ENCODE results near the gene AATK. TPM values are rescaled to one million over a fixed set of nuclear protein-coding genes. Genes with fewer than 3 reads are reported as not detected.

The AATK gene, protein sequence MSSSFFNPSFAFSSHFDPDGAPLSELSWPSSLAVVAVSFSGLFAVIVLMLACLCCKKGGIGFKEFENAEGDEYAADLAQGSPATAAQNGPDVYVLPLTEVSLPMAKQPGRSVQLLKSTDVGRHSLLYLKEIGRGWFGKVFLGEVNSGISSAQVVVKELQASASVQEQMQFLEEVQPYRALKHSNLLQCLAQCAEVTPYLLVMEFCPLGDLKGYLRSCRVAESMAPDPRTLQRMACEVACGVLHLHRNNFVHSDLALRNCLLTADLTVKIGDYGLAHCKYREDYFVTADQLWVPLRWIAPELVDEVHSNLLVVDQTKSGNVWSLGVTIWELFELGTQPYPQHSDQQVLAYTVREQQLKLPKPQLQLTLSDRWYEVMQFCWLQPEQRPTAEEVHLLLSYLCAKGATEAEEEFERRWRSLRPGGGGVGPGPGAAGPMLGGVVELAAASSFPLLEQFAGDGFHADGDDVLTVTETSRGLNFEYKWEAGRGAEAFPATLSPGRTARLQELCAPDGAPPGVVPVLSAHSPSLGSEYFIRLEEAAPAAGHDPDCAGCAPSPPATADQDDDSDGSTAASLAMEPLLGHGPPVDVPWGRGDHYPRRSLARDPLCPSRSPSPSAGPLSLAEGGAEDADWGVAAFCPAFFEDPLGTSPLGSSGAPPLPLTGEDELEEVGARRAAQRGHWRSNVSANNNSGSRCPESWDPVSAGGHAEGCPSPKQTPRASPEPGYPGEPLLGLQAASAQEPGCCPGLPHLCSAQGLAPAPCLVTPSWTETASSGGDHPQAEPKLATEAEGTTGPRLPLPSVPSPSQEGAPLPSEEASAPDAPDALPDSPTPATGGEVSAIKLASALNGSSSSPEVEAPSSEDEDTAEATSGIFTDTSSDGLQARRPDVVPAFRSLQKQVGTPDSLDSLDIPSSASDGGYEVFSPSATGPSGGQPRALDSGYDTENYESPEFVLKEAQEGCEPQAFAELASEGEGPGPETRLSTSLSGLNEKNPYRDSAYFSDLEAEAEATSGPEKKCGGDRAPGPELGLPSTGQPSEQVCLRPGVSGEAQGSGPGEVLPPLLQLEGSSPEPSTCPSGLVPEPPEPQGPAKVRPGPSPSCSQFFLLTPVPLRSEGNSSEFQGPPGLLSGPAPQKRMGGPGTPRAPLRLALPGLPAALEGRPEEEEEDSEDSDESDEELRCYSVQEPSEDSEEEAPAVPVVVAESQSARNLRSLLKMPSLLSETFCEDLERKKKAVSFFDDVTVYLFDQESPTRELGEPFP (N-terminal part only)
- 0.48 and 0.89 TPM in 2 replicates for total RNA-seq

DNA sequence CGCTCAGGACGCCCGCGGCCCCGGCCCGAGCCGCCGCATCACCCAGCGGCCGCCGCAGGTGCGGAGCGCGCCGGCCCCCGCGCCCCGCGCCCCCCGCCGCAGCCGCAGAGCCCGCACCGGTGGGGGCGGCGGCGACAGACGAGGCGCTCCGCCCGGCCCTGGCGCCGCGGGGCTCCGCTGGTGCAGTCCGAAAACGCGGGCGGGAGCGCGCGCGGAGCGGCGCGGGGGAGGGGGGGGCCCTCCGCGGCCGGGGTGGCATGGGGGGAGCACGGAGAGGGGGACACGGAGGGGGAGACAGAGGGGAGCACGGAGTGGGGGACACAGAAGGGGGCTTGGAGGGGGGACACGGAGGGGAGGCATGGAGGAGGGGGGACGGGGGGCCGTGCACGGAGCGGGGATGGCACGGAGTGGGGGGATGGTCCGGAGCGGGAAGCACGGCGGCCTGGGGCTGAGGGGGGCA is at the start of gene AATK:
TSS of gene AATK (minus strand) at position 189 of the 460 bp plus-strand sequence. CDS start 229 bp downstream, outside the sequence.
- Mint-ChIP-seq H3K4me1 (ENCODE audit: low read depth) (no peaks in the 10 kb centered on the region), H3K4me3 (ENCODE audit: low read depth) (no peak within 1 kb of the TSS), H3K36me3 (ENCODE audit: low read depth) (no peaks in the 10 kb centered on the region), H3K9me3 (no peaks in the 10 kb centered on the region), H3K27me3 (ENCODE audit: low read depth) (peaks cover 11% of the 10 kb centered on the region), H3K27ac (no peak within 1 kb of the TSS)
- no peak for DNase-seq (ENCODE audit: low spot score)
- intact Hi-C loops (cut with micrococcal nuclease), result no loop called here

DNA sequence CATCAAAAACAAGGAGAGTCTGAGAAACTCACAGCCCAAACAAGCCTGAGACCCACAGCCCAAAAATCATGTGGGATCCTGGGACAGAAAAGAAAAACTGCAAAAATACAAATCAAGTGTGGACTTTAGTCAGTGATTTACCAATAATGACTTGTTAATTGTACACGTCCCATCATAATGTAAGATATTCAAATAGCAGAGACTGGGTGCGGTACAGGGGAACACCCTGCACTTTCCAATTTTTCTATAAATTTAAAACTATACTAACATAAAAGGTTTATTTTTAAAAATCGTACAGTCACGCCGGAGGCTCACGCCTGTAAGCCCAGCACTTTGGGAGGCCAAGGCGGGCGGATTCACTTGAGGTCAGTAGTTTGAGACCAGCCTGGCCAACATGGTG is 48.0 kb upstream of the AATK start:
- H3K4me3 Mint-ChIP-seq (ENCODE audit: low read depth), result no peak overlapping the region
- H3K27me3 Mint-ChIP-seq (ENCODE audit: low read depth), result no peaks in the 10 kb centered on the region
- DNase-seq (ENCODE audit: low spot score), result no peak
- no peaks in the 10 kb centered on the region for H3K4me1 Mint-ChIP-seq (ENCODE audit: low read depth)
- no peaks in the 10 kb centered on the region for H3K36me3 Mint-ChIP-seq (ENCODE audit: low read depth)
- intact Hi-C loops (cut with micrococcal nuclease), result no loop called here
- no peak overlapping the region for H3K27ac Mint-ChIP-seq
- H3K9me3 Mint-ChIP-seq, result no peaks in the 10 kb centered on the region

DNA sequence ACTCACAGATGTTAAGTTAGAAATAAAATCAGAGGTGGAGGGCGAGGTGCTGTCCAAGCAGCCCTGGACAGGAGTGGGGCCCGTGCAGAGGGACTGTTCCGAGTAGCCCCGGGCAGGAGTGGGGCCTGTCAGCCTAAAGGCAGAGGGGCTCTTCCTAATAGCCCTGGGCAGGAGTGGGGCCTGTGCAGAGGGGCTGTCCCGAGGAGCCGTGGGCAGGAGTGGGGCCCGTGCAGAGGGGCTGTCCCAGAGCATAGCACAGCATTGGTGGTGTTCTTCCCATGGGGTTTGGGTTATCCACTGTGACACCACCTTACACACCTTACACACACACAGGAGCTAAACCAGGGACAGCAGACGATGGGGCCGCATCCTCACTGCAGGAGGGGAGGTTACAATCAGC is 46.3 kb upstream of the AATK start:
- intact Hi-C loops (cut with micrococcal nuclease), result no loop called here
- no peak for DNase-seq (ENCODE audit: low spot score)
- no peaks in the 10 kb centered on the region for H3K27me3 Mint-ChIP-seq (ENCODE audit: low read depth)
- no peaks in the 10 kb centered on the region for H3K4me1 Mint-ChIP-seq (ENCODE audit: low read depth)
- H3K36me3 Mint-ChIP-seq (ENCODE audit: low read depth), result no peaks in the 10 kb centered on the region
- no peaks in the 10 kb centered on the region for H3K9me3 Mint-ChIP-seq
- H3K27ac Mint-ChIP-seq, result no peak overlapping the region
- no peak overlapping the region for H3K4me3 Mint-ChIP-seq (ENCODE audit: low read depth)

DNA sequence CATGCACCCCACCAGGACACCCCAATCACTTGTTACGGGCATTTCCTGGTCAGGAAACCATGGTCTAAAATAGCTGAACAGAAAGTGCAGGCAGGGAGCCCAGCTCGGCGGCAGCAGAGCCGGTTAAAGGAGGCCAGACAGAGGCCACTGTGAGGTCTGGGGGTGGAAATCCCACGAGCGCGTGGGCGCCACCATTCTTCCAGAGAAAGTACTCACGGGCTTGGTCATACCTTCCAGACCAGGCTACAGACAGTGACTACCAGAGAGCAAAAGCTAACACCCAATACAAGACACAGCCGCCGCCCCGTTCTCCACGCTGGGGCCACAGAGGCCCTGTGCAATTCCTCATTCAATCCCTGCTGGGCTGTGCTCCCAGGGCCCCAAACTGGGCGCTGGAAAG is 44.8 kb upstream of the AATK start:
- H3K9me3 Mint-ChIP-seq, result no peaks in the 10 kb centered on the region
- intact Hi-C loops (cut with micrococcal nuclease), result no loop called here
- H3K4me3 Mint-ChIP-seq (ENCODE audit: low read depth), result no peak overlapping the region
- no peaks in the 10 kb centered on the region for H3K4me1 Mint-ChIP-seq (ENCODE audit: low read depth)
- no peaks in the 10 kb centered on the region for H3K27me3 Mint-ChIP-seq (ENCODE audit: low read depth)
- no peak overlapping the region for H3K27ac Mint-ChIP-seq
- DNase-seq (ENCODE audit: low spot score), result no peak
- no peaks in the 10 kb centered on the region for H3K36me3 Mint-ChIP-seq (ENCODE audit: low read depth)

DNA sequence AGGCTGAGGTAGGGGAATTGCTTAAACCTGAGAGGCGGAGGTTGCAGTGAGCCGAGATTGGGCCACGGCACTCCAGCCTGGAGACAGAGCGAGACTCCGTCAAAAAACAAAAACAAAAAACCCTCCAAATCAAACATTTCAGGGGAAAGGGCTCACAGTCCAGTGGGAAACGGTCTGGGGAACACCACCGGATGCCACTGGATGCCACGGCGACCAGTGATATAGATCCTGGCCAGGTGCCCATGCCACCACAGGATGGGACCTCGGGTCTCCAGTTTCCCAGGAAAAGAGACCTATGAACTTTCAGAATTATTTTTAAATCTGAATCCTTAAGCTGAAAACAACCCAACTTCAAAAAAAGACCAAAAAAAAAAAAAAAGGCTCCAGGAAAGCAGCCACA is 44.4 kb upstream of the AATK start:
- H3K4me3 Mint-ChIP-seq (ENCODE audit: low read depth), result no peak overlapping the region
- no peaks in the 10 kb centered on the region for H3K27me3 Mint-ChIP-seq (ENCODE audit: low read depth)
- intact Hi-C loops (cut with micrococcal nuclease), result no loop called here
- H3K36me3 Mint-ChIP-seq (ENCODE audit: low read depth), result no peaks in the 10 kb centered on the region
- DNase-seq (ENCODE audit: low spot score), result no peak
- no peaks in the 10 kb centered on the region for H3K4me1 Mint-ChIP-seq (ENCODE audit: low read depth)
- H3K27ac Mint-ChIP-seq, result no peak overlapping the region
- no peaks in the 10 kb centered on the region for H3K9me3 Mint-ChIP-seq

DNA sequence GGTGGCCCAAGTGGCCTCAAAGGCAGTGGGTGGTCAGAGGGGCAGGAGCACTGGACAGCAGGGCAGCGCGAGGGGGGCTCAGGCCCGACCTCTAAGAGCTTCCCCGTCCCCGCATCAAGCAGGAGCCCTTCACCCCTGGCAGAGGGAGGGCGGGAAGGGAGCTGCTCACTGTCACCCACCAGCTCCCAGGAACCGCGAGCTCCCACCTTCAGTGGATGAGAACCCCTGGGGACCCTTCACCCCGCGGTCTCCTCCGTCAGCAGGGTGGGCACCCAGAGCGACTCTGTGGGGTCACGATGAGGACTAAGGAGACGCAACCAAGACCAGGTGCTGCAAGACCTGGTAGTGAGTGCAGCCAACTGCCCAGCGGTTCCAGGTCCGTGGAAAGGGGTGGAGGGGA is 43.1 kb upstream of the AATK start:
- H3K27ac Mint-ChIP-seq, result no peak overlapping the region
- H3K36me3 Mint-ChIP-seq (ENCODE audit: low read depth), result no peaks in the 10 kb centered on the region
- H3K27me3 Mint-ChIP-seq (ENCODE audit: low read depth), result no peaks in the 10 kb centered on the region
- no peaks in the 10 kb centered on the region for H3K4me1 Mint-ChIP-seq (ENCODE audit: low read depth)
- intact Hi-C loops (cut with micrococcal nuclease), result no loop called here
- no peak overlapping the region for H3K4me3 Mint-ChIP-seq (ENCODE audit: low read depth)
- no peak for DNase-seq (ENCODE audit: low spot score)
- no peaks in the 10 kb centered on the region for H3K9me3 Mint-ChIP-seq

DNA sequence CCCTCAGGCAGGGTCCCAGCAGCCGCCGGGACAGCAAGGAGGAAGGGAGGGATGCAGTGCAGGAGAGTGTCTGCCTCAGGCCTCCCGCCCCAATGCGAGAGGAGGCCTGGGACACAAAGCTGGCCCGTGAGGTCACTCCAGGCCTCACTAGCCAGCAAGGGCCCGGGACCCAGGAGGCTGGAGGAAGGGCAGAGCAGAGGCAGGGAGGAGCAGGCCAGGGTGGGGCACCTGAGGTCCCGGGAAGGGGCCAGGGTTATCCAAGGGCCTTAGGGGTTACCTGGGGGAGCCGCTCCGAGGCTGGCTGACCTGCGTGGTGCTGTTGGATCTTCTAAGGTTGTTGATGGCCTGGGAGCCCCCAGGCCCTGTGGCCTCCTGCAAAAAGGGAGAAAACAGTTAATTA is 42.6 kb upstream of the AATK start:
- Mint-ChIP-seq H3K36me3 (ENCODE audit: low read depth) (no peaks in the 10 kb centered on the region), H3K27ac (no peak overlapping the region), H3K27me3 (ENCODE audit: low read depth) (no peaks in the 10 kb centered on the region), H3K4me1 (ENCODE audit: low read depth) (no peaks in the 10 kb centered on the region), H3K4me3 (ENCODE audit: low read depth) (no peak overlapping the region), H3K9me3 (no peaks in the 10 kb centered on the region)
- intact Hi-C loops (cut with micrococcal nuclease), result no loop called here
- no peak for DNase-seq (ENCODE audit: low spot score)

DNA sequence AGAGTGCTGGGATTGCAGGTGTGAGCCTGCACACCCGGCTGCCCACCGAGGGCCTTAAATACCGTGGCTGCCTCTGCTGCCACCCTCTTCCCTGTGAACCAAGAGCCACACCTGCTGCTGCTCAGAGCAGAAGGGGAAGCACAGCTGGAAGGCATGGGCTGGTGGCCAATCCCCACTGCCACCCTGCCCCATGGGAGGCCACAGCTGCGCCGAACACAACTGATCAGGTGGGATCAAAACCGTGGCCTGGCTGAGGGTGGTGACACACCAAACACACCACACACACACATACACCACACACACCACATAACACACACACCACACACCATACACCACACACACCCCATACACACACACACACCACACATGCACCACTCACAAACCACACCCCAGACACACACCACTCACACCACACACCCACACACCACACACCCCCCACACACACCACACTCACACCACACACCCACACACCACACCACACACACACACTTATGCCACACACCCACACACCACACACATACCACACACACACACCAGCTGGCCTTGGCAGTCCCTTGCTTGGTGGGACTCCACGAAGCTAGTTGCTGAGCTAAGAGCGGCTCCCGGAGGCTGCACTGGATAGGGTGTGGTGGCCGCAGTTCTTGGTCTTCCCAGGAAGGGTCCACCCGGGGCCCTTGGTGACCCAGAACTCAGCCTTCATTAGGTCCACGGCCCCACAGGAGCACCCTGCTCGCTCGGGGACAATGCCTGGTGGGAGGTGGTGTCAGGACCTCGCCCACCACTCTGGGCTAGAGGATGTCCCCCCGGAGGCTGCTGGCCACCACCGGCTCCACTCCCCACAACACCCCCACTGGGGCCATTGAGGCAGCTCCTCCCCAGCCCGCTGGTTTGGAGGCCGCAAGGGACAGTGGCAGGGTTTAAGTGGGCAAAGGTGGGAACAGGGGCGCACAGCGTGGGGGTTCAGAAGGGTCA is 41.9 kb upstream of the AATK start:
- Mint-ChIP-seq H3K27me3 (ENCODE audit: low read depth) (no peaks in the 10 kb centered on the region), H3K27ac (no peak overlapping the region), H3K4me1 (ENCODE audit: low read depth) (no peaks in the 10 kb centered on the region), H3K9me3 (no peaks in the 10 kb centered on the region), H3K4me3 (ENCODE audit: low read depth) (no peak overlapping the region), H3K36me3 (ENCODE audit: low read depth) (no peaks in the 10 kb centered on the region)
- intact Hi-C loops (cut with micrococcal nuclease), result no loop called here
- no peak for DNase-seq (ENCODE audit: low spot score)

DNA sequence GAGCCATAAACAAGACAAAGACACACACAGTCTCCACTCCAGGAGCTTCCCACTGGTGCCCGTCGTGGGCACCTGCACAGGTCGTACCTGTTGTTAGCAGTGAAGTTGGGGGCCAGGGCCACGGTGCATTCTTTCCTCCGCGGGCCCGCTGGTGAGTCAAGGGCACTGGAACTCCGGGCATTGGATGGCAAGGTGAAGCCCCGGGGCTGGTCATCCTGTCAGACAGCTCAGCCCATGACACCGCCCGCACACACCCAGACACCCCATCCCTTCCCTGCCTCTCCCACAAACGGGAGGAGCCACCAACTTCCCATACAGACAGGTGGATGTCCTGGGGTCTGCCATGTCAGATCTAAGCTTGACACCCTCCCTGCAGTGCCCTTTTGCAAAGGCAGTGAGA is 40.6 kb upstream of the AATK start:
- H3K4me1 Mint-ChIP-seq (ENCODE audit: low read depth), result no peaks in the 10 kb centered on the region
- DNase-seq (ENCODE audit: low spot score), result no peak
- H3K27ac Mint-ChIP-seq, result no peak overlapping the region
- no peaks in the 10 kb centered on the region for H3K9me3 Mint-ChIP-seq
- H3K27me3 Mint-ChIP-seq (ENCODE audit: low read depth), result no peaks in the 10 kb centered on the region
- H3K4me3 Mint-ChIP-seq (ENCODE audit: low read depth), result no peak overlapping the region
- H3K36me3 Mint-ChIP-seq (ENCODE audit: low read depth), result no peaks in the 10 kb centered on the region
- intact Hi-C loops (cut with micrococcal nuclease), result no loop called here

DNA sequence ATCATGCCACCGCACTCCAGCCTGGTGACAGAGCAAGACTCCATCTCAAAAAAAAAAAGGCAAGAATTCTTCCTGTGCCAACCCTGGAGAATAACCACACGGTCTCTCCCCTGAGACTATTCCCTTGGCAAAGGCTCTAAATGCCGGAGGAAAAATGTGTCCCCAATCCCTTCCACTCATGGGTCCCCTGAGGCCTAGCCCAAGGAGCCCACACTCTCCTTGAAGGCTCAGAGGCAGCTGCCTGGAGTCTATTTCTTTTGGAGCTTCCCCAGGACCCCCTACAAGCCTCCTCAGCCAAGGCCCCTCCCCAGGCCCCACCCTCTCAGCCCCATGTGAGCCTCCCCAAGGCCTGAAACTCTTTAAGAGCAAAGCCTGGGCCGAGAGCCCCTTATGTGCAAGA is 40.1 kb upstream of the AATK start:
- intact Hi-C loops (cut with micrococcal nuclease), result no loop called here
- no peaks in the 10 kb centered on the region for H3K36me3 Mint-ChIP-seq (ENCODE audit: low read depth)
- DNase-seq (ENCODE audit: low spot score), result no peak
- H3K27ac Mint-ChIP-seq, result no peak overlapping the region
- H3K9me3 Mint-ChIP-seq, result no peaks in the 10 kb centered on the region
- no peak overlapping the region for H3K4me3 Mint-ChIP-seq (ENCODE audit: low read depth)
- no peaks in the 10 kb centered on the region for H3K27me3 Mint-ChIP-seq (ENCODE audit: low read depth)
- H3K4me1 Mint-ChIP-seq (ENCODE audit: low read depth), result no peaks in the 10 kb centered on the region

DNA sequence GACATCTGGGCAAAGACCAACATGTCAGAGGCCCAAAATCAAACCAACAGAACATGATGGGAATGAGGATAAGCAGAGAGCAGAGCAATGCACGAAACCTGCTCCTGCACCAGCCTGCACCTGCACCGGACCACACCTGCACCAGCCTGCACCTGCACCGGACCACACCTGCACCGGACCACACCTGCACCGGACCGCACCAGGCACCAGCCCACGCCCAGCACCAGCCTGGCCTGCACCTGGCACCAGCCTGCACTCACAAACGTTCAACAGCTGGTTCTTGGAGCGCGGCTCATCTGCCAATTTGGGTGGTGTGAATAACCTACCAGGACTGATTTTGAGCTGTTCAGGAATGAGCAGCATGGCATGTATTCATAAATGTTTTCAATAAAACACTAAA is 38.6 kb upstream of the AATK start:
- DNase-seq (ENCODE audit: low spot score), result no peak
- no peak overlapping the region for H3K27ac Mint-ChIP-seq
- no peaks in the 10 kb centered on the region for H3K4me1 Mint-ChIP-seq (ENCODE audit: low read depth)
- no peak overlapping the region for H3K4me3 Mint-ChIP-seq (ENCODE audit: low read depth)
- intact Hi-C loops (cut with micrococcal nuclease), result no loop called here
- H3K27me3 Mint-ChIP-seq (ENCODE audit: low read depth), result no peaks in the 10 kb centered on the region
- H3K9me3 Mint-ChIP-seq, result no peaks in the 10 kb centered on the region
- H3K36me3 Mint-ChIP-seq (ENCODE audit: low read depth), result no peaks in the 10 kb centered on the region

DNA sequence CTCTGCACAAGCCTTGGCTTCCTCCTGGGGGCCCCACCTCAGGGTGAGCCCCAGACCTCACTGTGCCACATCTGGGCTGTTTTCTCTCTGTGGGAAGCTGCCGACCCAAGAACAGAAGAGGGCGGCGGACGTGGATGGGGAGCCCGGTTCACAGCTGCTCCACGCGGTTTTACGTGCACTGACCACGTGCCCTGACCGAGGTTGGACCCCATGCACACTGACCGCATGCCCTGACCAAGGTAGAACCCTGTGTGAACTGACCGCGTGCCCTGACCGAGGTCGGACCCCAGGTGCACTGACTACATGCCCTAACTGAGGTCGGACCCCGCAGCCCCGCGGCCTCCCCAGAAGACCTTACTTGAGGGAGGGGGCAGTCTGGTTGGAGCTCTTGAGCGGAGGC is 37.1 kb upstream of the AATK start:
- no peaks in the 10 kb centered on the region for H3K4me1 Mint-ChIP-seq (ENCODE audit: low read depth)
- no peaks in the 10 kb centered on the region for H3K36me3 Mint-ChIP-seq (ENCODE audit: low read depth)
- H3K9me3 Mint-ChIP-seq, result no peaks in the 10 kb centered on the region
- no peaks in the 10 kb centered on the region for H3K27me3 Mint-ChIP-seq (ENCODE audit: low read depth)
- no peak overlapping the region for H3K4me3 Mint-ChIP-seq (ENCODE audit: low read depth)
- H3K27ac Mint-ChIP-seq, result no peak overlapping the region
- intact Hi-C loops (cut with micrococcal nuclease), result no loop called here
- no peak for DNase-seq (ENCODE audit: low spot score)

All from activated T-helper 2 cell treated with anti-CD3 and anti-CD28 coated beads, Interferon-gamma antibody, Interleukin-2, Interleukin-4, amounts not matched to agents 10 μg/mL and 5 μg/mL and 100 μg/mL, durations not matched to agents 14 hours and 24 hours and 36 hours (primary cell).